HG03460 (cell line): ENCODE measurements around the gene CDKAL1.
"Not testable (repeated sequence)": the region's sequence is repeated elsewhere in the genome, so short reads cannot be mapped to it uniquely, and the experiment has no call there.

Experiments used
- ATAC-seq: cut with Tn5 transposase; IDR thresholded peaks from one replicate; pipeline ENCODE4 v1.9.1; 2021; ENCODE audit not compliant: unreplicated experiment

Gene CDKAL1

GRCh38 chr6:20589266-20589665, 55.0 kb downstream of the CDKAL1 start:
- no peak for ATAC-seq

- not testable (repeated sequence) for ATAC-seq
Measured at GRCh38 chr6:20590476-20590875, 56.2 kb downstream of the CDKAL1 start.

GRCh38 chr6:20594299-20594853, 60.1 kb downstream of the CDKAL1 start:
- ATAC-seq = not testable (repeated sequence)

GRCh38 chr6:20599302-20600051, 65.2 kb downstream of the CDKAL1 start:
- ATAC-seq = no peak

GRCh38 chr6:20600831-20601230, 66.6 kb downstream of the CDKAL1 start:
- ATAC-seq = no peak

GRCh38 chr6:20604159-20604558, 69.9 kb downstream of the CDKAL1 start:
- ATAC-seq = no peak

GRCh38 chr6:20605061-20605460, 70.8 kb downstream of the CDKAL1 start:
- ATAC-seq = no peak

GRCh38 chr6:20605581-20605980, 71.3 kb downstream of the CDKAL1 start:
- no peak for ATAC-seq

- no peak for ATAC-seq
Measured at GRCh38 chr6:20606831-20607230, 72.6 kb downstream of the CDKAL1 start.

- ATAC-seq = no peak
Measured at GRCh38 chr6:20608356-20608755, 74.1 kb downstream of the CDKAL1 start.

GRCh38 chr6:20608905-20609304, 74.6 kb downstream of the CDKAL1 start:
- ATAC-seq = no peak

GRCh38 chr6:20609924-20610323, 75.7 kb downstream of the CDKAL1 start:
- not testable (repeated sequence) for ATAC-seq

GRCh38 chr6:20610636-20611370, 76.5 kb downstream of the CDKAL1 start:
- ATAC-seq = no peak

- ATAC-seq = not testable (repeated sequence)
Measured at GRCh38 chr6:20617537-20617936, 83.3 kb downstream of the CDKAL1 start.

GRCh38 chr6:20620043-20620442, 85.8 kb downstream of the CDKAL1 start:
- ATAC-seq = no peak

GRCh38 chr6:20623761-20624160, 89.5 kb downstream of the CDKAL1 start:
- ATAC-seq = no peak

- ATAC-seq = no peak
Measured at GRCh38 chr6:20626165-20626564, 91.9 kb downstream of the CDKAL1 start.

- no peak for ATAC-seq
Measured at GRCh38 chr6:20629509-20629908, 95.3 kb downstream of the CDKAL1 start.

- no peak for ATAC-seq
Measured at GRCh38 chr6:20630136-20630535, 95.9 kb downstream of the CDKAL1 start.

- ATAC-seq = no peak
Measured at GRCh38 chr6:20630617-20631548, 96.6 kb downstream of the CDKAL1 start.

- ATAC-seq = no peak
Measured at GRCh38 chr6:20631549-20631924, 97.3 kb downstream of the CDKAL1 start.
